CD14-positive monocyte (primary cell): ENCODE results near the gene KDM5C. TPM values are rescaled to one million over a fixed set of nuclear protein-coding genes. Genes with fewer than 3 reads are reported as not detected.

Experiments used
- DNase-seq, 3 donors: peaks; one replicate each; pipeline ENCODE4 v3.0.0-alpha.2; 2011 to 2022
- H2AFZ ChIP-seq: 2 replicates; pipeline ENCODE4 v1.6.0; 2012; ENCODE audit warnings: mild to moderate bottlenecking, low read depth, low read length, inconsistent platforms; ENCODE audit not compliant: insufficient read depth, poor library complexity, severe bottlenecking
- H3K27ac ChIP-seq, 2 donors: 1 replicate in 1 of 2; 2 replicates in 1 of 2; pipeline ENCODE4 v1.5.1; 2012 to 2013; ENCODE audit warnings: low read length in 2 of 2, control low read depth in 1 of 2, inconsistent platforms in 1 of 2, low read depth in 1 of 2, mild to moderate bottlenecking in 1 of 2
- H3K27me3 ChIP-seq, 2 donors: one replicate each; pipeline versions ENCODE4 v1.6.0 to v1.6.1; 2011 to 2013; ENCODE audit warnings: low read length in 2 of 2; ENCODE audit not compliant: control insufficient read depth in 2 of 2, insufficient read depth in 2 of 2
- H3K36me3 ChIP-seq, 2 donors: replicated peaks in 1 of 2; 1 replicate in 1 of 2; 2 replicates in 1 of 2; pipeline versions ENCODE4 v1.5.1 to v1.6.1; 2012 to 2013; ENCODE audit warnings: low read length in 2 of 2, control low read depth in 1 of 2, inconsistent platforms in 1 of 2, mild to moderate bottlenecking in 1 of 2; ENCODE audit not compliant: insufficient read depth in 2 of 2, control insufficient read depth in 1 of 2
- H3K4me1 ChIP-seq, 2 donors: 1 replicate in 1 of 2; 2 replicates in 1 of 2; pipeline versions ENCODE4 v1.5.1 to v1.6.1; 2012 to 2013; ENCODE audit warnings: low read length in 2 of 2, control low read depth in 1 of 2, inconsistent platforms in 1 of 2, mild to moderate bottlenecking in 1 of 2, moderate library complexity in 1 of 2; ENCODE audit not compliant: insufficient read depth in 2 of 2, control insufficient read depth in 1 of 2
- H3K4me2 ChIP-seq: replicated peaks from 2 replicates; pipeline ENCODE3; 2012; ENCODE audit warnings: low read length, moderate library complexity, mild to moderate bottlenecking; ENCODE audit not compliant: poor library complexity, severe bottlenecking; ENCODE audit errors: extremely low read depth
- H3K4me3 ChIP-seq, 3 experiments: fragments of 200-600 bp in 1 of 3; sonication (generic) in 1 of 3; replicated peaks in 1 of 3; 1 replicate in 2 of 3; 2 replicates in 1 of 3; pipeline ENCODE4 v1.5.1; 2011 to 2013; ENCODE audit warnings: low read length in 3 of 3, mild to moderate bottlenecking in 3 of 3, control low read depth in 2 of 3, low read depth in 2 of 3, inconsistent platforms in 1 of 3, moderate library complexity in 1 of 3
- H3K79me2 ChIP-seq: 2 replicates; pipeline ENCODE4 v1.6.0; 2012; ENCODE audit warnings: mild to moderate bottlenecking, control low read depth, inconsistent platforms, low read length, moderate library complexity; ENCODE audit not compliant: insufficient read depth
- H3K9ac ChIP-seq: 2 replicates; pipeline ENCODE4 v1.6.0; 2017; ENCODE audit warnings: low read length, mild to moderate bottlenecking; ENCODE audit not compliant: insufficient read depth, poor library complexity, severe bottlenecking
- H3K9me3 ChIP-seq, 2 donors: replicated peaks in 1 of 2; 1 replicate in 1 of 2; 2 replicates in 1 of 2; pipeline versions ENCODE4 v1.5.1 to v1.6.1; 2012 to 2013; ENCODE audit warnings: low read length in 2 of 2, control low read depth in 1 of 2; ENCODE audit not compliant: control insufficient read depth in 1 of 2, insufficient read depth in 1 of 2
- H4K20me1 ChIP-seq: 2 replicates; pipeline ENCODE4 v1.6.0; 2012; ENCODE audit warnings: mild to moderate bottlenecking, low read length, control low read depth, moderate library complexity; ENCODE audit not compliant: insufficient read depth
- H3K27ac Mint-ChIP-seq, 7 donors: one replicate each; pipeline ENCODE4 v1.8.0; 2020; ENCODE audit warnings: mild to moderate bottlenecking in 7 of 7, mixed read lengths in 7 of 7, moderate library complexity in 6 of 7, inconsistent platforms in 2 of 7
- H3K27me3 Mint-ChIP-seq, 3 donors: one replicate each; pipeline ENCODE4 v1.8.0; 2021 to 2022; ENCODE audit warnings: low read depth in 3 of 3, mild to moderate bottlenecking in 3 of 3, mixed read lengths in 3 of 3, moderate library complexity in 3 of 3, inconsistent platforms in 1 of 3
- H3K36me3 Mint-ChIP-seq, 2 donors: one replicate each; pipeline ENCODE4 v1.8.0; 2020; ENCODE audit warnings: mixed read lengths in 2 of 2, inconsistent platforms in 1 of 2, mild to moderate bottlenecking in 1 of 2
- H3K4me1 Mint-ChIP-seq: one replicate; pipeline ENCODE4 v1.8.0; 2020; ENCODE audit warnings: mild to moderate bottlenecking, mixed read lengths
- H3K4me3 Mint-ChIP-seq, 2 donors: one replicate each; pipeline ENCODE4 v1.8.0; 2020; ENCODE audit warnings: mild to moderate bottlenecking in 2 of 2, mixed read lengths in 2 of 2, moderate library complexity in 1 of 2
- H3K9me3 Mint-ChIP-seq, 7 donors: one replicate each; pipeline ENCODE4 v1.8.0; 2020 to 2022; ENCODE audit warnings: mixed read lengths in 7 of 7, mild to moderate bottlenecking in 6 of 7, moderate library complexity in 6 of 7, inconsistent platforms in 2 of 7
- CTCF ChIP-seq: fragments of 200-600 bp; IDR thresholded peaks from one replicate; pipeline ENCODE4 v1.8.0; 2022; ENCODE audit warnings: antibody characterized with exemption, mild to moderate bottlenecking
- WGBS: methylation state at CpG from one replicate; pipeline ENCODE4 v1.1.5; 2013; ENCODE audit warnings: missing lambda C conversion rate; ENCODE audit not compliant: insufficient coverage; 5-methylcytosine and 5-hydroxymethylcytosine counted together
- intact Hi-C, 2 donors: fragments of 100-400 bp; cut with micrococcal nuclease; formaldehyde crosslinking; loops; one replicate each; pipeline versions ENCODE4 v1.15.0 to v1.15.1; 2023
- polyA plus RNA-seq, 3 donors: library from polyadenylated mRNA; depleted of rRNA in 1 of 3; unstranded in 2 of 3; stranded (reverse) in 1 of 3; fragments of 300-500 nt in 2 of 3; fragments of >200 nt in 1 of 3; fragmentation: Illumina TruSeq in 2 of 3; gene quantifications; 1 replicate in 2 of 3; 2 replicates in 1 of 3; pipeline ENCODE4 v1.2.3, GENCODE V29; 2012 to 2021

Gene KDM5C
- polyA plus RNA-seq, 3 donors: 13.3 to 93.6 (median 16.7) TPM

- peak overlapping the region; percentile 54 for H3K4me2 ChIP-seq
- Mint-ChIP-seq H3K9me3 (peaks cover 0 to 3% (median 0%) of the 10 kb centered on the region in 7 donors), H3K27me3 (peaks cover 0 to 28% (median 1%) of the 10 kb centered on the region in 3 donors), H3K27ac (peak overlapping the region; percentile 33 to 85 (median 81)), H3K36me3 (peaks cover 2 to 4% of the 10 kb centered on the region in 2 donors), H3K4me3 (peak overlapping the region in 1 of 2 donors; percentile 70), H3K4me1 (peaks cover 55% of the 10 kb centered on the region)
- peak overlapping the region; percentile 25 for H2AFZ ChIP-seq
- H3K4me3 ChIP-seq: peak overlapping the region in 1 of 3 experiments; percentile 38
- no peaks in the 10 kb centered on the region for H3K36me3 ChIP-seq
- no peak for TF ChIP-seq CTCF
- no peak overlapping the region for H3K9ac ChIP-seq
- H3K79me2 ChIP-seq: no peaks in the 10 kb centered on the region
- no peaks in the 10 kb centered on the region for H3K9me3 ChIP-seq
- H3K4me1 ChIP-seq: peaks cover 67 to 69% of the 10 kb centered on the region in 2 donors
- H3K27me3 ChIP-seq: peaks cover 0 to 15% of the 10 kb centered on the region in 2 donors
- peak overlapping the region in 1 of 2 donors; percentile 66 for H3K27ac ChIP-seq
- WGBS: 60% methylated on average over 1 of the region's 11 CpGs
- peaks cover 31% of the 10 kb centered on the region for H4K20me1 ChIP-seq
- peak; percentile 21 to 58 (median 45) for DNase-seq
- intact Hi-C loops: no loop called here
Observed at GRCh38 chrX:53266914-53267313, 41.9 kb upstream of the KDM5C start.

- intact Hi-C loops: no loop called here
- H4K20me1 ChIP-seq: peaks cover 29% of the 10 kb centered on the region
- no peak overlapping the region for H2AFZ ChIP-seq
- Mint-ChIP-seq H3K4me1 (peaks cover 62% of the 10 kb centered on the region), H3K27me3 (peaks cover 0 to 36% (median 7%) of the 10 kb centered on the region in 3 donors), H3K36me3 (peaks cover 2 to 6% of the 10 kb centered on the region in 2 donors), H3K9me3 (peaks cover 0 to 3% (median 0%) of the 10 kb centered on the region in 7 donors), H3K4me3 (peak overlapping the region in 1 of 2 donors; percentile 57), H3K27ac (peak overlapping the region; percentile 82 to 94 (median 84))
- H3K36me3 ChIP-seq: no peaks in the 10 kb centered on the region
- peaks cover 76 to 78% of the 10 kb centered on the region in 2 donors for H3K4me1 ChIP-seq
- H3K9me3 ChIP-seq: no peaks in the 10 kb centered on the region
- no peak overlapping the region for H3K9ac ChIP-seq
- TF ChIP-seq CTCF: no peak
- peak overlapping the region; percentile 60 to 68 for H3K27ac ChIP-seq
- peaks cover 0 to 14% of the 10 kb centered on the region in 2 donors for H3K27me3 ChIP-seq
- H3K4me3 ChIP-seq: peak overlapping the region in 1 of 3 experiments; percentile 12
- H3K79me2 ChIP-seq: no peaks in the 10 kb centered on the region
- DNase-seq: peak; percentile 33 to 61 (median 53)
- H3K4me2 ChIP-seq: peak overlapping the region; percentile 33
- WGBS: no CpG with 5 or more reads among the region's 8 CpGs
Observed at GRCh38 chrX:53265771-53266574, 41.0 kb upstream of the KDM5C start.
